HepG2 (cell line): ENCODE data around the gene SFI1. TPM values are rescaled to one million over a fixed set of nuclear protein-coding genes. Genes with fewer than 3 reads are reported as not detected.
A peak's percentile ranks its signal among the peaks of the same experiment; 100 is the strongest.

Source experiments
- ARNT2 ChIP-seq: sonication (generic); formaldehyde crosslinking; IDR thresholded peaks from 2 replicates; pipeline ENCODE4 v1.8.0; 2022; ENCODE audit warnings: mild to moderate bottlenecking, low read depth, missing genetic modification reagents, moderate library complexity
- ATF7-NPFF ChIP-seq: sonication (generic); formaldehyde crosslinking; IDR thresholded peaks from 2 replicates; pipeline ENCODE4 v1.8.1; 2023; ENCODE audit warnings: mild to moderate bottlenecking, low read depth, missing genetic modification reagents, moderate library complexity
- JUNB ChIP-seq: sonication (generic); formaldehyde crosslinking; IDR thresholded peaks from 2 replicates; pipeline ENCODE4 v1.8.0; 2022; ENCODE audit warnings: missing genetic modification reagents, mild to moderate bottlenecking, borderline replicate concordance
- MAFF ChIP-seq: IDR thresholded peaks from 2 replicates; pipeline ENCODE4 v1.6.1; 2011; ENCODE audit warnings: low read depth, low read length, improper control_type of control experiment
- PHF20 ChIP-seq: sonication (generic); formaldehyde crosslinking; IDR thresholded peaks from 2 replicates; pipeline ENCODE4 v1.5.0; 2020; ENCODE audit warnings: mild to moderate bottlenecking, missing genetic modification reagents
- PHF8 ChIP-seq: sonication (generic); formaldehyde crosslinking; IDR thresholded peaks from 2 replicates; pipeline ENCODE4 v1.5.0; 2020; ENCODE audit warnings: missing genetic modification reagents
- SMAD3 ChIP-seq: sonication (generic); formaldehyde crosslinking; IDR thresholded peaks from 2 replicates; pipeline ENCODE4 v1.4.0; 2020; ENCODE audit warnings: missing genetic modification reagents
- SP2 ChIP-seq: sonication (generic); formaldehyde crosslinking; IDR thresholded peaks from 2 replicates; pipeline ENCODE4 v1.5.1; 2020; ENCODE audit warnings: mild to moderate bottlenecking, missing genetic modification reagents
- STAG1 ChIP-seq: sonication (generic); formaldehyde crosslinking; IDR thresholded peaks from 2 replicates; pipeline ENCODE4 v1.4.0; 2020; ENCODE audit warnings: missing genetic modification reagents
- ZBTB20 ChIP-seq: sonication (generic); formaldehyde crosslinking; IDR thresholded peaks from 2 replicates; pipeline ENCODE4 v1.8.1; 2023; ENCODE audit warnings: missing genetic modification reagents, low read depth, mild to moderate bottlenecking, borderline replicate concordance
- ZNF124 ChIP-seq: sonication (generic); formaldehyde crosslinking; IDR thresholded peaks from 2 replicates; pipeline ENCODE4 v1.4.0; 2020; ENCODE audit warnings: missing genetic modification reagents
- ZNF17 ChIP-seq: sonication (generic); formaldehyde crosslinking; IDR thresholded peaks from 2 replicates; pipeline ENCODE4 v1.5.0; 2020; ENCODE audit warnings: mild to moderate bottlenecking, missing genetic modification reagents
- ZNF570 ChIP-seq: sonication (generic); formaldehyde crosslinking; IDR thresholded peaks from 2 replicates; pipeline ENCODE4 v1.4.0; 2020; ENCODE audit warnings: mild to moderate bottlenecking, missing genetic modification reagents, borderline replicate concordance
- ZNF652 ChIP-seq: IDR thresholded peaks from 2 replicates; pipeline ENCODE4 v1.6.1; 2016; ENCODE audit warnings: low read depth, borderline replicate concordance
- polyA plus RNA-seq, 8 experiments: library from polyadenylated mRNA; depleted of rRNA in 3 of 8; stranded (reverse) in 7 of 8; unstranded in 1 of 8; fragments of >200 nt; fragmentation: Illumina TruSeq in 4 of 8; extraction: Trizol in 4 of 8; gene quantifications; 2 replicates each; pipeline versions ENCODE4 v1.2.1 to v1.2.3, GENCODE V29; 2011 to 2016; ENCODE audit warnings: low read depth in 4 of 8, missing spikeins in 1 of 8, mixed read lengths in 1 of 8; ENCODE audit not compliant: insufficient read depth in 1 of 8
- total RNA-seq, 5 experiments: library from RNA; depleted of rRNA; stranded (reverse); fragments of >200 nt; fragmentation: Illumina TruSeq; extraction: Trizol; gene quantifications; 2 replicates each; pipeline ENCODE4 v1.2.3, GENCODE V29; 2016; ENCODE audit warnings: low read depth in 1 of 5
- TF ChIP-seq, protein P1 (sequence below): sonication (generic); formaldehyde crosslinking; IDR thresholded peaks from one replicate; pipeline ENCODE4 v1.5.1; 2020; ENCODE audit warnings: mild to moderate bottlenecking, missing genetic modification reagents; ENCODE audit errors: not compliant biosample characterization
- TF ChIP-seq, protein P2 (sequence below): IDR thresholded peaks from 2 replicates; pipeline ENCODE4 v1.6.1; 2016; ENCODE audit warnings: low read depth, control low read depth
- TF ChIP-seq, protein P3 (sequence below): sonication (generic); formaldehyde crosslinking; IDR thresholded peaks from 2 replicates; pipeline ENCODE4 v1.4.0; 2020; ENCODE audit warnings: missing genetic modification reagents, mild to moderate bottlenecking, borderline replicate concordance

The SFI1 gene
- total and polyA plus RNA-seq, 2 of the 13 experiments (the other 11 are each of a cell fraction or from before 2014, with no cell fraction given): 20.5 to 40.1 TPM

GRCh38 chr22:31489632-31490495 is 6.5 kb upstream of the SFI1 start, which contains the start of gene EIF4ENIF1 (continued):
- TF ChIP-seq, protein P1, sequence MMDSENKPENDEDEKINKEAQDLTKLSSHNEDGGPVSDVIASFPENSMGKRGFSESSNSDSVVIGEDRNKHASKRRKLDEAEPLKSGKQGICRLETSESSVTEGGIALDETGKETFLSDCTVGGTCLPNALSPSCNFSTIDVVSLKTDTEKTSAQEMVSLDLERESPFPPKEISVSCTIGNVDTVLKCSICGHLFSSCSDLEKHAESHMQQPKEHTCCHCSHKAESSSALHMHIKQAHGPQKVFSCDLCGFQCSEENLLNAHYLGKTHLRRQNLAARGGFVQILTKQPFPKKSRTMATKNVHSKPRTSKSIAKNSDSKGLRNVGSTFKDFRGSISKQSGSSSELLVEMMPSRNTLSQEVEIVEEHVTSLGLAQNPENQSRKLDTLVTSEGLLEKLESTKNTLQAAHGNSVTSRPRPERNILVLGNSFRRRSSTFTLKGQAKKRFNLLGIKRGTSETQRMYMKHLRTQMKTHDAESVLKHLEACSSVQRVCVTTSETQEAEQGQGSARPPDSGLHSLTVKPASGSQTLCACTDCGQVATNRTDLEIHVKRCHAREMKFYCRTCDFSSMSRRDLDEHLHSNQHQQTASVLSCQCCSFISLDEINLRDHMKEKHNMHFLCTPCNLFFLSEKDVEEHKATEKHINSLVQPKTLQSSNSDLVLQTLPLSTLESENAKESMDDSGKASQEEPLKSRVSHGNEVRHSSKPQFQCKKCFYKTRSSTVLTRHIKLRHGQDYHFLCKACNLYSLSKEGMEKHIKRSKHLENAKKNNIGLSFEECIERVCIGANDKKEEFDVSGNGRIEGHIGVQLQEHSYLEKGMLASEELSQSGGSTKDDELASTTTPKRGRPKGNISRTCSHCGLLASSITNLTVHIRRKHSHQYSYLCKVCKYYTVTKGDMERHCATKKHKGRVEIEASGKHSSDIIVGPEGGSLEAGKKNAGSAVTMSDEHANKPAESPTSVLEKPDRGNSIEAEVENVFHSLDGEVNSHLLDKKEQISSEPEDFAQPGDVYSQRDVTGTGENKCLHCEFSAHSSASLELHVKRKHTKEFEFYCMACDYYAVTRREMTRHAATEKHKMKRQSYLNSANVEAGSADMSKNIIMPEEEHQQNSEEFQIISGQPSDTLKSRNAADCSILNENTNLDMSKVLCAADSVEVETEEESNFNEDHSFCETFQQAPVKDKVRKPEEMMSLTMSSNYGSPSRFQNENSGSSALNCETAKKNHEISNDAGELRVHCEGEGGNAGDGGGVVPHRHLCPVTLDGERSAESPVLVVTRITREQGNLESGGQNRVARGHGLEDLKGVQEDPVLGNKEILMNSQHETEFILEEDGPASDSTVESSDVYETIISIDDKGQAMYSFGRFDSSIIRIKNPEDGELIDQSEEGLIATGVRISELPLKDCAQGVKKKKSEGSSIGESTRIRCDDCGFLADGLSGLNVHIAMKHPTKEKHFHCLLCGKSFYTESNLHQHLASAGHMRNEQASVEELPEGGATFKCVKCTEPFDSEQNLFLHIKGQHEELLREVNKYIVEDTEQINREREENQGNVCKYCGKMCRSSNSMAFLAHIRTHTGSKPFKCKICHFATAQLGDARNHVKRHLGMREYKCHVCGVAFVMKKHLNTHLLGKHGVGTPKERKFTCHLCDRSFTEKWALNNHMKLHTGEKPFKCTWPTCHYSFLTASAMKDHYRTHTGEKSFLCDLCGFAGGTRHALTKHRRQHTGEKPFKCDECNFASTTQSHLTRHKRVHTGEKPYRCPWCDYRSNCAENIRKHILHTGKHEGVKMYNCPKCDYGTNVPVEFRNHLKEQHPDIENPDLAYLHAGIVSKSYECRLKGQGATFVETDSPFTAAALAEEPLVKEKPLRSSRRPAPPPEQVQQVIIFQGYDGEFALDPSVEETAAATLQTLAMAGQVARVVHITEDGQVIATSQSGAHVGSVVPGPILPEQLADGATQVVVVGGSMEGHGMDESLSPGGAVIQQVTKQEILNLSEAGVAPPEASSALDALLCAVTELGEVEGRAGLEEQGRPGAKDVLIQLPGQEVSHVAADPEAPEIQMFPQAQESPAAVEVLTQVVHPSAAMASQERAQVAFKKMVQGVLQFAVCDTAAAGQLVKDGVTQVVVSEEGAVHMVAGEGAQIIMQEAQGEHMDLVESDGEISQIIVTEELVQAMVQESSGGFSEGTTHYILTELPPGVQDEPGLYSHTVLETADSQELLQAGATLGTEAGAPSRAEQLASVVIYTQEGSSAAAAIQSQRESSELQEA (CRISPR knock-in tag): peak; percentile 41
- TF ChIP-seq ARNT2 (peak; percentile 72), ZNF17 (CRISPR knock-in tag) (no peak), STAG1 (CRISPR knock-in tag) (no peak), ZNF570 (CRISPR knock-in tag) (no peak), MAFF (no peak), SMAD3 (peak; percentile 25; the same call in 1 of the 2 replicates), PHF8 (peak; percentile 67), ZNF652 (CRISPR knock-in tag) (no peak), ATF7-NPFF (peak; percentile 89), ZBTB20 (CRISPR knock-in tag) (no peak), JUNB (CRISPR knock-in tag) (no peak), ZNF124 (CRISPR knock-in tag) (peak; percentile 66), SP2 (CRISPR knock-in tag) (0 out of 2 replicates have a peak, but pooled peaks have one; percentile 34), PHF20 (peak; percentile 60; the same call in 1 of the 2 replicates)
- TF ChIP-seq, protein P2, sequence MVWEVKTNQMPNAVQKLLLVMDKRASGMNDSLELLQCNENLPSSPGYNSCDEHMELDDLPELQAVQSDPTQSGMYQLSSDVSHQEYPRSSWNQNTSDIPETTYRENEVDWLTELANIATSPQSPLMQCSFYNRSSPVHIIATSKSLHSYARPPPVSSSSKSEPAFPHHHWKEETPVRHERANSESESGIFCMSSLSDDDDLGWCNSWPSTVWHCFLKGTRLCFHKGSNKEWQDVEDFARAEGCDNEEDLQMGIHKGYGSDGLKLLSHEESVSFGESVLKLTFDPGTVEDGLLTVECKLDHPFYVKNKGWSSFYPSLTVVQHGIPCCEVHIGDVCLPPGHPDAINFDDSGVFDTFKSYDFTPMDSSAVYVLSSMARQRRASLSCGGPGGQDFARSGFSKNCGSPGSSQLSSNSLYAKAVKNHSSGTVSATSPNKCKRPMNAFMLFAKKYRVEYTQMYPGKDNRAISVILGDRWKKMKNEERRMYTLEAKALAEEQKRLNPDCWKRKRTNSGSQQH (CRISPR knock-in tag): peak; percentile 56; the same call in 1 of the 2 replicates
- TF ChIP-seq, protein P3, sequence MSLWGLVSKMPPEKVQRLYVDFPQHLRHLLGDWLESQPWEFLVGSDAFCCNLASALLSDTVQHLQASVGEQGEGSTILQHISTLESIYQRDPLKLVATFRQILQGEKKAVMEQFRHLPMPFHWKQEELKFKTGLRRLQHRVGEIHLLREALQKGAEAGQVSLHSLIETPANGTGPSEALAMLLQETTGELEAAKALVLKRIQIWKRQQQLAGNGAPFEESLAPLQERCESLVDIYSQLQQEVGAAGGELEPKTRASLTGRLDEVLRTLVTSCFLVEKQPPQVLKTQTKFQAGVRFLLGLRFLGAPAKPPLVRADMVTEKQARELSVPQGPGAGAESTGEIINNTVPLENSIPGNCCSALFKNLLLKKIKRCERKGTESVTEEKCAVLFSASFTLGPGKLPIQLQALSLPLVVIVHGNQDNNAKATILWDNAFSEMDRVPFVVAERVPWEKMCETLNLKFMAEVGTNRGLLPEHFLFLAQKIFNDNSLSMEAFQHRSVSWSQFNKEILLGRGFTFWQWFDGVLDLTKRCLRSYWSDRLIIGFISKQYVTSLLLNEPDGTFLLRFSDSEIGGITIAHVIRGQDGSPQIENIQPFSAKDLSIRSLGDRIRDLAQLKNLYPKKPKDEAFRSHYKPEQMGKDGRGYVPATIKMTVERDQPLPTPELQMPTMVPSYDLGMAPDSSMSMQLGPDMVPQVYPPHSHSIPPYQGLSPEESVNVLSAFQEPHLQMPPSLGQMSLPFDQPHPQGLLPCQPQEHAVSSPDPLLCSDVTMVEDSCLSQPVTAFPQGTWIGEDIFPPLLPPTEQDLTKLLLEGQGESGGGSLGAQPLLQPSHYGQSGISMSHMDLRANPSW (CRISPR knock-in tag): no peak
